ENCODE results near the gene GPR39. TPM values are rescaled to one million over a fixed set of nuclear protein-coding genes. Genes with fewer than 3 reads are reported as not detected.
"Not testable (repeated sequence)": the region's sequence is repeated elsewhere in the genome, so short reads cannot be mapped to it uniquely, and the experiment has no call there.

The GPR39 gene
- total RNA-seq = not detected
- long read RNA-seq = 0 reads

- DNase-seq = no peak
- intact Hi-C loops (cut with DNase I) = no loop called here
- ATAC-seq (ENCODE audit: poor library complexity) = no peak
Observed at GRCh38 chr2:132416723-132417395, at the start of gene GPR39. TSS of gene GPR39 (plus strand) at chr2:132416805.

GRCh38 chr2:132368191-132368590, 48.4 kb upstream of the GPR39 start:
- DNase-seq = no peak
- no peak for ATAC-seq (ENCODE audit: poor library complexity)
- intact Hi-C loops (cut with DNase I) = no loop called here

GRCh38 chr2:132372276-132372675, 44.3 kb upstream of the GPR39 start:
- ATAC-seq (ENCODE audit: poor library complexity) (no peak), DNase-seq (no peak)
- intact Hi-C loops (cut with DNase I) = no loop called here

- DNase-seq = no peak
- no peak for ATAC-seq (ENCODE audit: poor library complexity)
- intact Hi-C loops (cut with DNase I) = no loop called here
Observed at GRCh38 chr2:132373391-132374135, 43.0 kb upstream of the GPR39 start.

GRCh38 chr2:132374151-132374550, 42.5 kb upstream of the GPR39 start:
- ATAC-seq (ENCODE audit: poor library complexity) = no peak
- intact Hi-C loops (cut with DNase I) = no loop called here
- DNase-seq = no peak

GRCh38 chr2:132374551-132374950, 42.1 kb upstream of the GPR39 start:
- DNase-seq (no peak), ATAC-seq (ENCODE audit: poor library complexity) (no peak)
- intact Hi-C loops (cut with DNase I) = no loop called here

DNA sequence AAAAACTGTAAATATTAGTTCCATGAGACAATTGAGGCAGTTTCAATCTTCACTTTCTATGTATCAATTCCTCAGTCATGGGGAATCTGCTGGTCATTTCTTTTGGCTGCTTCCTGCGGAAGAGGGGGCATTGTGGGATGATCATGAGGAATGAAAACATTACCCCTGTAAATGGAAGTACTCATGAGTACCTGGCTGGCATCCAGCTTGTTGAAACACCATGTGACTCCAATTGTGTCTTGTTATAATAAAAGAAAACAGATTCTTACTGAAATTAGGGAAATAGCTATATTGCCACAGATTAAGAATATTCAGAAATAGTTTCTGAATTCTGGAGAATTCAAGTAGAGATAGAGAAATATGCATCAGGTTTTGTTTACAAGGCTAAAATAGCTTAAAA, 41.6 kb upstream of the GPR39 start:
- DNase-seq (no peak), ATAC-seq (ENCODE audit: poor library complexity) (no peak)
- intact Hi-C loops (cut with DNase I) = no loop called here

- DNase-seq = no peak
- no peak for ATAC-seq (ENCODE audit: poor library complexity)
- intact Hi-C loops (cut with DNase I) = no loop called here
Observed at GRCh38 chr2:132381376-132381775, 35.2 kb upstream of the GPR39 start.

DNA sequence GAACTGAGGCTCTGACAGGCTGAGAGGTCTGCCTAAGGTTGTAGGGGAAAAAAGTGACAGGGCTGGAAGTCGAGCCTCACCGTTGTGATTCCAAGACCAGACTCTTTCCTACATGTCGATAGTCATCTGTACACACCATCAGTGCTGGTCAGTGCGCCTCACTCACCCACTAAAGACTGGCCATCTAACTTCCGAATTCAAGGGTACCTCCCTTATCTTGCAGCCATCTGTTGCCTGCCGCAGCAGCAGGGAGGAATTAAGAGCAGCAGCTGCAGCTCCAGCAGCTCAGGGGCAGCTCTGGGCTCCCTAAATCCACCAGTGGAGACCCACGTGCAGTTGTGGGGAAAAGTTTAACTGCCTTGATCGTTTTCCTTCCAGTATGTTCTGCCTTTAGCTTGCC, 32.6 kb upstream of the GPR39 start:
- intact Hi-C loops (cut with DNase I) = no loop called here
- no peak for DNase-seq
- ATAC-seq (ENCODE audit: poor library complexity) = no peak

GRCh38 chr2:132384491-132385151, 32.0 kb upstream of the GPR39 start:
- no peak for DNase-seq
- peak; percentile 46 for ATAC-seq (ENCODE audit: poor library complexity)
- intact Hi-C loops (cut with DNase I) = no loop called here

GRCh38 chr2:132387126-132387525, 29.5 kb upstream of the GPR39 start:
- intact Hi-C loops (cut with DNase I) = no loop called here
- DNase-seq = no peak
- no peak for ATAC-seq (ENCODE audit: poor library complexity)

GRCh38 chr2:132390076-132390475, 26.5 kb upstream of the GPR39 start:
- intact Hi-C loops (cut with DNase I) = no loop called here
- DNase-seq (no peak), ATAC-seq (ENCODE audit: poor library complexity) (no peak)

DNA sequence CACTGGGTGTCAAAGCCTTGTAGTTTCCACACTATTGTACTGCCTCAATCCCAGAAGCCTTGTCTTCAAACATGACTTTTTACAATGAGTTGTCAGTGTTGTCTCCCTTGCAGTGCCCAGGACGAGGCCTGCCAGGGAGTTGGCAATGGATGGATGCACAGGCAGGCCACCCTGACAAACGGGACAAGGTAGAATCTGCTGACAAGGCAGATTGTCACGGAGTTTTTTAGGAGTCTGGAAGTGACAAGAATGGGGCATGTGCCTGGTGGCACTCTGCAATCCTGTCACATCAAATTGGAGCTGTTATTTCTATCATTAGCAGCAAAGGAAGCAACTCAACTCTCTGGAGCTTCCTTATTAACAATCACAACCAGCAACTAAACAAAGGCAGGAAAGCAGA, 25.2 kb upstream of the GPR39 start:
- intact Hi-C loops (cut with DNase I) = no loop called here
- DNase-seq (no peak), ATAC-seq (ENCODE audit: poor library complexity) (no peak)

DNA sequence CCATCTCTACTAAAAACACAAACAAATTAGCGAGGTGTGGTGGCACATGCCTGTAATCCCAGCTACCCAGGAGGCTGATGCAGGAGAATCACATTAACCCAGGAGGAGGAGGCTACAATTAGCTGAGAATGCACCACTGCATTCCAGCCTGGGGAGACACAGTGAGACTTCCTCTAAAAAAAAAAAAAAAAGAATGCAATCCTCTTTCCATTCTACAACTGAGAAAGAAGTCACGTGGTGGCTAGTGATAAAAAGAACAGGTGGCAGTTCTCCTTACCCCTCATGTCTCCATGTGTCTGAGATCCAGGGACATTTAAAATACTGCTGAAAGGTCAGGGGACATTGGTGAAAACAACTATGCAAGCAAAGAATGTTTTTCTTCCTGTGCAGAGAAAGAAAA, 24.4 kb upstream of the GPR39 start:
- DNase-seq = no peak
- ATAC-seq (ENCODE audit: poor library complexity) = no peak
- intact Hi-C loops (cut with DNase I) = no loop called here

GRCh38 chr2:132392879-132393278, 23.7 kb upstream of the GPR39 start:
- intact Hi-C loops (cut with DNase I) = no loop called here
- DNase-seq = no peak
- no peak for ATAC-seq (ENCODE audit: poor library complexity)

DNA sequence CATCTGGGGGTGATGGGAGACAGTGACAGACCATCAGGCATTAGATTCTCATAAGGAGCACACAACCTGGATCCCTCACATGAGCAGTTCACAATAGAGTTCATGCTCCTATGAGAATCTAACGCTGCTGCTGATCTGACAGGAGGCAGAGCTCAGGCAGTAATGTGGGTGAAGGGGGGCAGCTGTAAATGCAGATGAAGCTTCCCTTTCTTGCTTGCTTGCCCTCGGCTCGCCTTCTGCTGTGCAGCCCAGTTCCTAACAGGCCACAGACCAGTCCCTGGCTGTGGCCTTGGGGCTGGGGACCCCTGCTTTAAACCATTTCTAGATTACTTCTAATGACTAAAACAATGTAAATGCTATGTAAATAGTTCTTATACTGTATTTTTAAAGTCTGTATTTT, 19.6 kb upstream of the GPR39 start:
- intact Hi-C loops (cut with DNase I); DNase-seq; ATAC-seq (ENCODE audit: poor library complexity): not testable (repeated sequence)

DNA sequence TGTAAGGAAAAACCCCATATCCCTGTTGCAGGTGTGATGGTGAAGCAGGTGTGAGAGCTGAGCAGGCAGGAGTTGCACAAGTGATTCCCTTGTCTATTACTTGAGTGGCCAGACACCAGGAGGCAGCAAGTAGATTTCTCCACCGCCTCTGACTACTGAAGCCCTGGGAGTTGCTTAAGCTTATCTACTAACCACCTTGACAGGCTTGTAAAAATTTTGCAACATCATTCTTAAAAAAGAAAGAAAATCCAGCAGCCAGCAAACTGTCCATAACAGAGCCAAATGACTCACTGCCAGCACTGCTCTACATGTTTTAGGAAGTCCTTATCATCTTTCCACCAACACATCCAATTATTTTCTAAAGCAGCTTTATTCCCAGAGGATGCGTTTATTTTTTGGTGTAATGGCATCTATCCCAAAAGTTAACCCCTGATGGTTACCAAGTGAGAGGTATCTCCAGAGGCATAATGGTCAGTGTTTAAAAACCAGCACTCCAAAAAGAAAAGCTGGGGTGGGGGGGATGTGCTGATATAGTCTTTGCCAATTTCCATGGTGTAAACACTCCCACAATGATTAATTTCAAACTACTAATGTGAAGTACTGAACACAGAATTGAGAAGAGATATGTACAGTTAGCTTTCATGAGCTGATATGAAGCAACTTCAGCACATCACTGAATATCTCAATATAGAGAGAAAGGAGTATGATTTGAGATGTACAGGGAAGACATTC, 16.3 kb upstream of the GPR39 start:
- DNase-seq (no peak), ATAC-seq (ENCODE audit: poor library complexity) (no peak)
- intact Hi-C loops (cut with DNase I) = no loop called here

DNA sequence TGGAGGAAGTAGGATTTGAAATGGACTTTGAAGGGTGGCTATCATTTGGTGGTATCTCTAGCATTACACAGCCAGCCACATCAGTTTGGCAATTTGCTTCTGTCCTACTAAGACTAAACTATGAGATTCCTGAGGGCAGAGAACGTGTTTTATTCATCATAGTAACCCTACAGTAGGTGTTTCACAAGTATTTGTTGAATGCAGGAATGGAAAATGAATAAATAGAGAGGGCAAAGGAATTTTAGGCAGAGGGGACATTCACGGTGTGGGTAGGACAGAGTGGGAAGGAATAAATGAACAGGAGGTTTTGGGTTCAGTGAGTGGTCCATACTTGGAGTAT, 15.7 kb upstream of the GPR39 start:
- DNase-seq (no peak), ATAC-seq (ENCODE audit: poor library complexity) (no peak)
- intact Hi-C loops (cut with DNase I) = no loop called here

DNA sequence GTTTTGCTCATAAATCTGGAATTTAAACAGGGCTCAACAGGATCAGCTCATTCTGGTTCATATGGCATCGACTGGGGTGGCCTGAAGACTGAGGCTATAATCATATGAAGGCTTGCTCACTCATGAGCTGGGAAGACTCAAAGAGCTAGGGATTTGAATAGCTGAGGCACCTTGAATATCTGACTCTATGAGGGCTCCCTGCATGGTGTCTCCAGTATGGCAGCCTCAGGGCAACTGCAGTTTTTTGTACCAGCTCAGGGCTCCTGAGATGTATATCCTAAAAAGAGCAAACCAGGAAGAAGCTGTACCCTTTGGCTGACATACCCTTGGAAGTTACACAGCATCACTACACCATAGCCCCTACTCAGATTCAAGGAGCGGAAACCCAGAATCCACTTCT, 15.3 kb upstream of the GPR39 start:
- DNase-seq (no peak), ATAC-seq (ENCODE audit: poor library complexity) (no peak)
- intact Hi-C loops (cut with DNase I) = no loop called here

DNA sequence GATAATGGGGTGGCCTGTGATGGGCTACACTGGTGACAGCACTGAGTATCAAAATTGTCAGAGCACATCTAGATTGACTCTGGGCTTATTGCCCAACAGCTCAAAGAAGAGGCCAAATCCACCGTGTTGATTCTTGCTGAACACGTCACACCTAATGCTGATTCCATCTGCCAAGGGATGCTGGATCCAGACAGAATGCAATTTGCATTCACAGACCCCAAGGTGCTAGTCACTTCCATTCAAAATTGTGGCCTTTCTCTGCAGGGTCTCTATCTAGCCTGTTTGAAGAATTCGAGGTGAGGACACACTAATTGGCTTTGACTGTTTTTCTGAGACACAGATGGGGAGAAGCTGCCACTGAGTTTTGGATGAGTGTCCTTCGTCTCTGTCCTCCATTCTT, 13.5 kb upstream of the GPR39 start:
- no peak for ATAC-seq (ENCODE audit: poor library complexity)
- intact Hi-C loops (cut with DNase I) = no loop called here
- no peak for DNase-seq
